ENCODE results near the gene NFAM1.

NFAM1 gene

GRCh38 chr22:42432020-42432596, at the start of gene NFAM1:
NFAM1 (minus strand) TSS chr22:42432403; CDS start chr22:42432357, 46 bp downstream.
- no peak for DNase-seq

- no peak for DNase-seq
These were observed 42.9 kb upstream of the NFAM1 start for GRCh38 chr22:42475122-42475521.

DNA sequence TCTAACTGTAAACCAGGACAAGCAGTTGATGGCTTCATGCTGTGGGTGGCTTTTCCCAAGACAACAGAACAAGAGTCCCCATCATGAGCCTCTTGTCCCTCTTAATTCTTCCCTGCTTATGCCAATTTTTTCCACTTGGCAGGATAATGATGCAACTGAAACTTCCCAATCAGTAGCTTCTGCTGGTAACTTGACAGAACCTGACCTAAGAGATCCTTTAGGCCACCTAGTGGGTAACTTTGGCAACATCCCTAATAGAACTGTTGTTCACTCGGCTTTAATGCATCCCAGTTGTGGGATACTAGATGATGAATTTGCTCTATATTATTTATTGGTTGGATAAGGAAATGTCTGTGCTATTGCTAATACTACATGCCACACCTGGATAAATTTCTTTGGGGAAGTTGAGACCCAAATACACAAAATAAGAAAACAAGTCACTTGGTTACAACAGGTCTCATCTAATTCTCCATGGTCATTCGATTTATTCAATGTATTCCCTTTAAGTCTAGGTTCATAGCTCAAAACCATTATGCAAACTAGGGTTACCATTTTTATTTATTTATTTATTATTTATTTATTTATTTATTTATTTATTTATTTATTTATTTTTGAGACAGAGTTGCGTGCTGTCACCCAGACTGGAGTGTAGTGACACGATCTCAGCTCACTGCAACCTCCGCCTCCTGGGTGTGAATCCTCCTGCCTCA, 41.4 kb upstream of the NFAM1 start:
- DNase-seq: no peak

DNA sequence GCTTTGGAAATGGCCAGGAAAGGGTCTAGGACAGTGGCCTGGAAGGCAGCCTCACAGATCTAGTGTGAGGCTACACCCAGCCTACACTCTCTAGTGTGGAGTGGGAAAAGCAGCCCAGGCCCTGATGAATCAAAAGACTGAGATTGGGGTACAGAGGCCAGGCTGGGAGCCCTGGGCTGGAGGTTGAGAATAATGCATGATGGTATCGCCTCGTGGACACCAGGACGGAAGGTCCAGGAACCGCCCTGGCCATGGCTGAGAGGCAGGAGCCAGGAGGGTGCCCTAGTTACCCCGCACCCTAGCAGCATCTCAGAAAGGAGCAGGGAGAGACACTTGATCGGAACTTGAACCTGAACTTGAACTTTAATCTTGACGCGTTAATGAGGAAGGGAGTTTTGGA, 40.5 kb upstream of the NFAM1 start:
- no peak for DNase-seq

- DNase-seq: no peak
These were observed 39.2 kb upstream of the NFAM1 start for GRCh38 chr22:42471441-42471840.

GRCh38 chr22:42470366-42471082, 38.3 kb upstream of the NFAM1 start:
- DNase-seq: no peak

DNA sequence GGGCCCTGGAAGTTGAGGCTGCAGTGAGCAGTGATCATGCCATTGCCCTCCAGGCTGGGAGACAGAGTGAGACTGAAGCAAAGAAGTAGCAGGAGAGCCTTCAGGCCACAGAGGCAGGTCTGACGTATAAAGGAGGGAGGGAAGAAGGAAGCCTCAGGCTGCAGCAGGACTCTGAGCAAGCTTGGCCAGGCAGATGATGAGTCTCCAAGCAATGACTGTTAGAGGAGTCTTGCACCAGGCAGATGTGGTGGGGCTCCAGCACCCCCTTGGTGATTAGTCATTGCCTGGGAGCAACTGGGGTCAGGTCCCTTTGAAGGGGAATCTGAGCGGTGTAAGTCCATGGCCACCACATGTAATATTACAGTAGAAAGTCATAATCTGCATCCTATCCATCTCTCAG, 36.6 kb upstream of the NFAM1 start:
- no peak for DNase-seq

- no peak for DNase-seq
These were observed 29.8 kb upstream of the NFAM1 start for GRCh38 chr22:42462016-42462415.

DNA sequence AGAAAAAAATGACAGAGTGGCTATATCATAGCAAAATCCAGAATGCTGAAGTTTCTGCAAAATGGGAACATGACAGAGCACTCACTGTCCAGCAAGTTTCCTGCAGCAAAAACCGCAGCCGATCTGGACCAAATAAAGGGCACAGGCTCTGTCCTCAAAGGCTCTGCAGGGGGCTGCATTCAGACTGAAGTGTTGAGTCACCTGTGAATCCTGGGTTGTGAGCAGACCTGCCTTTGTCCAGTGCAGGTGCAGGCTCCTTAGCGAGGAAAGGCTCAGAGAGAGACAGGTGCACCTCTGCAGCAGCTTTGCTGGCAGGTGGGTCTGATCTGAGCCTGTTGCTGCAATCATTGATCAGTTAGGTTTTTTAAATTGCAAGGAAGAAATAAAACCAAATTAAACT, 29.3 kb upstream of the NFAM1 start:
- no peak for DNase-seq

DNA sequence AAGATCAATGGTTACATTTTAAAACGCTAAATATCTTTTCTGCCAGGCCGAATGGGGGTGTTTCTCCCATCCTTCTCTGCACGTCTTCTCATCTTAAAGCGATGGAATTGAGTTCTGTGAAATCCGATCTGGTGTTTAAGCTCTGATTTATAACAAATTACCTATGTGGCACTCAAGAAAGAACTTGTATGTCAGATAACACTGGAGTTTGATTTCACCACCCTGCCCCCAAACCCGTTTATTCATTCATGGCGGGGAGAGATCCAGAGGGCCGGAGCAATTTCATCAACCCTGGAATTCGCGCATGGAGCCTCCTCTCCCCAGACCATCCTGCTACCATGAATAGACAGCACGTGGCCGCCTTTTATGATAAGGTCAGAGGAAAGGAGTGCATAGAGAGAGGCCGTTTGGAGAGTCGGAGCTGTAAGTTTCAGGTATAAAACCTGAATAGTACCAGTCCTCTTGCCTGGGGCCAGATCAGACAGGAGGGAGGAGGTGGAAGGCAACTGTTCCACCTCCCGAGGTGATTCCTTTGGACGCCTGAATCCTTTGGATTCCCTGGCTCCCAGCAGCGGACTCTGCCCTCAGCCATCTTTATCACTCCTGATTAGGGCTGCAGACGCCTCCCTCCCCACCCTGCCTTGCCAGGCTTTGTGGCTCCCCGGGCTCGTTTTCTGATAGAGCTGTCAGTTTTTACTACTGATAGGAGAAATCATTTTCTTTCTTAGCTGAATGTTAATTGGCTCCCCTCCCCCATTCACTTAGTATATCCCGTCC, 27.3 kb upstream of the NFAM1 start:
- DNase-seq: no peak

DNA sequence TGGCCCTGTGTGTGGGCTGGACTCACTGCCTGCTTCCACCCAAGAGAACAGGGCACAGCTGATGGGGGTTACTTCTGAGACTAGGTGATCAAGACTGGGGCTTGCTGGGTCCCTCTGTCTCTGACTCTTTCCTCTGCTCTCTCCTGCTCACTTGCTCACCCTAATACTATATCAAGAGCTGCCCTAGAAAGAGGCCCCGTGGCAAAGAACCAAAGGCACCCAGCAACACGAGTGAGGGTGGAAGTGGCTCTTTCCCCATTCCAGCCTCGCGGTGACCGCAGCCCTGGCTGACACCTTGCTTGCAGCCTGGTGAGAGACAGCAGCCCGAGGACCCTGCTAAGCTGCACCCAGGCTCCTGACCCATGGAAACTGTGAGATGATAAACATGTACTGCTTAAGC, 20.7 kb upstream of the NFAM1 start:
- DNase-seq: no peak

DNA sequence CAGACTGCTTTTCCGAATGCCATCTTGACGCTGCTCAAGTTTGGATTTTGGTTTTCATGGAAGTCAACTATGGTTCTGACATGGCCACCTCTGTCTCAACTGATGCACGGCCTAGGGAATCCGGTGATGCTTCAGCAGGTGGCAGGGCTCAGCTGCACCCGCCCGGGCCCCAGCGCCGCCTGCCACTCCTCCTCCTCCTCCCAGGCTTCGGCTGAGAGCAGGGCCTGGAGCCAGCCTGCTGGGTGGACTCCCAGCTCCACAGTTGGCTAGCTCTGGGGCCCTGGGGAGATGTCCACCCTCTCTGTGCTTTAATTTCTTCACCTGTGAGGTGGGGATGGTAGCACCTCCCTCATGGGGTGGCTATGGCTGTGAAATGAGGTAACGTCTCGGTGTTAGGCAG, 20.3 kb upstream of the NFAM1 start:
- no peak for DNase-seq

- no peak for DNase-seq
These were observed 19.4 kb upstream of the NFAM1 start for GRCh38 chr22:42451499-42452145.

DNA sequence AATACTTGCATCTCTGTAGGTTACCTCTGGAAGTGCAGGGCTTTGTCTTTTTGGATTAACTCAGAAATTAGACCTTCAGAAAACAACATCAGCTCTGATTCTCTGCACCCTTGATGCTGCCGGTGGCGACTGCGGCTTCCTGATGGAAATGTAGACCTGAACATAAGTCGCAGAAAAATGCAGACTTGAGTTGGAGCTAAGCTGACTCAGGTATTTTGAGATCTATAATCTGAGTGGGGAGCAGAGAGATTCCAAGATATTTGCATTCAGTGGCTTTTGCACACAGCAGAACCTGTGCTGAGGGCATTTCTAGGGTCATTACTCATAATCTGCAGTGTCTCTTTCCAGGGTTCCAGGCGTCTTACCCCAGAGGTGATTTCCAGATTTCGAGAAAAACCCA, 18.7 kb upstream of the NFAM1 start:
- DNase-seq: no peak

DNA sequence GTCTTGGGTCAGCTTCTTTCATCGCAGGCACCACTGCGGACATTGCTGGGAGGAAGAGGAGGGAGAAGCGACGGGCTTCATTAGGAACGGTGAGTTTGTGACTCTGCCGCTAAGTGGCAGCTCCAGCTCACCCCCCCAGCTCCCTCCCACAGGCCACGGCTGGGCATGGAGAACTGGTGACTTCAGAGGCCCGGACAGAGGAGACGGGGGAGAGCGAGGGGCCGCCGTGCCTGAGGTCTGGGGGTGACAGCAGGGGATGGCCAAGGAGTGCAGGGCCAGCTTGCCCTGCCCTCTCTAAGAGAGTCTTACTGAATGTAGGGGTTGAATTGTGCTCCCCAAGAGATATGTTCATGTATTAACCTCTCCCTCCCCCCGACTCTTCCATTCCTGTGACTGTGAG, 13.9 kb upstream of the NFAM1 start:
- no peak for DNase-seq

DNA sequence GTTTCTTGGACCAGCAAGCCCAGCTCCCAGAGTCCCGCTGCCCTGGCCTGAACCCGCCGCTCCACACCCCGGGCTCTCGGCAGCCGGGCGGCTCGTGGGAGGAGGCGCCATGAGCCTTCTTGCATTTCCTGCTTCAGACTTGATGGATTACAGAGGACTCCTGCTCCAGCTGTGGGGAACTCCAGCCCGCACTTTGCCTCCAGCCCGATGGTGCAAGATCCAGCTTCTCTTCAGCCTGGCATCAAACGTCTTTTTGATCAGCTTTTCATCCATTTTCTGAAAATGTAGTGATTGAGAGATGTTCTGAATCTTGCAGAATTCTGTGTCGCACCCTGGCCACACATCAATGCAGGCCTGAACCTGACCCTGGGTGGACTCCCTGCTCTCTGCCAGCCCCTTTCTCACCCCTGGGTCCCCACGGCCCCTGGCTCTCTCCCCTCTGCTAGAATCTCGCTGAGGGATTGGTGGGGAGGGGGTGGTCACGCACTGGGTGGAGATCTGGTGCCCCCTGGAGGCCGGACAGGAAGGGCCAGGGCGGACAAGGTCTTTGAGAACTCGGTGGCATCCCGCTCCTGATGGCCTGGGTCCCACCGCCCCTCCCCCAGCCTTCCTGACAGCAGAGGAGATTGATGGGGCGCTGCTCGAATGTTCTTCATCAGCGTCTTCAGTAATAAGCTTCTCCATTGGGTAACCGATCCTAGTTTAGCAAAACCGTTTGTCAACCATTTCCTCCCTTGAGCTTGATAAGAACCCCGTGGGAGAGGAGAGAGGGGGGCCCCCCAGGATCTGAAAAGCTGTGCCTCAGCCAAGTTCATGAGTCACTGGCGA, 12.1 kb upstream of the NFAM1 start:
- peak; percentile 66 for DNase-seq

DNA sequence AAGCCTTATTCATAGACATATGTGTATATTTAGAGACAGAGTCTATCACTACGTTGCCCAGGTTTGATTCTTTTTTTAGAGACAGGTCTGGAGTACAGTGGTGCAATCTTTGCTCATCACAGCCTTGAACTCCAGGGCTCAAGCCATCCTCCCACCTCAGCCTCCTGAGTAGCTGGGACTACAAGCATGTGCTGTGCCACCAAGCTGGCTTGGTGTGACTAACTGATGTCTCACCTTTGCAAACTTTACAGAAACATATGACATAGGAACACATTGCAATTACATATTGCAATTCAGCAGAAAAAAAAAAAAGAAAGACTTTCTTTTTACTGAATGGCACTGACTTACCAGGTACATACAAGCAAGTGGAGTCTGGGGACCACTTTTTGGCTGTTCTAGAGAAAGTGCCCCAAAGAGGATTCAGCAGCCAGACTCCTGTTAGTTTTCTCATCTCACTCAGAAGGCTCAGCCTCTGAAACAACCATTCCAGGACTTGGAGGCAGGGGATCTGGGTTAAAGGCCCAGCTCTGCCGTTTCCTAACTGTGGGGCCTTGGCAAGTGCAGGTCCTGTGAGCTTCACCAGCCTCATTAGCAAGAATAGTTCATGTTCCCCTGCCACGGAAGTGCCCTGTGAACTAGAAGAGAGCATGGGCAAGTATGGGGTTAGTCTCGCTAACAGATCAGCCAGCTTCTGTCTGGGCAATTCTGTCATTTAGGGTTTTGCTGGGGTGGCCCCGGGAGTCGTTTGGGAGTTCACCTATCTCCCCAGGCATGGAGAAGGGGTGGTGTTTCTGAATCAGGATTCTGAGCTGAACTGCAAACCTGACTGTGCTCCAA, 11.3 kb upstream of the NFAM1 start:
- DNase-seq: no peak

- DNase-seq: no peak
These were observed 10.5 kb upstream of the NFAM1 start for GRCh38 chr22:42442748-42443147.

- DNase-seq: no peak
These were observed 8.5 kb upstream of the NFAM1 start for GRCh38 chr22:42440728-42441127.

GRCh38 chr22:42439821-42440674, 7.8 kb upstream of the NFAM1 start:
- no peak for DNase-seq
